Activated CD4-positive, alpha-beta T cell treated with anti-CD3 and anti-CD28 coated beads for 1 hour (primary cell): Measurements from ENCODE around the gene KCNC1.

Source experiments
- DNase-seq: peaks from one replicate; pipeline ENCODE4 v3.0.0-alpha.2; 2020

The KCNC1 gene

GRCh38 chr11:17716807-17717206 lies 17.8 kb upstream of the KCNC1 start:
- DNase-seq, result no peak

GRCh38 chr11:17718015-17718414 lies 16.6 kb upstream of the KCNC1 start:
- no peak for DNase-seq

GRCh38 chr11:17718510-17718962 lies 16.0 kb upstream of the KCNC1 start:
- DNase-seq, result no peak

GRCh38 chr11:17719028-17719937 lies 15.3 kb upstream of the KCNC1 start, which contains the start of gene MYOD1:
Gene MYOD1 (plus strand): TSS chr11:17719571. CDS start chr11:17719783, 212 bp downstream.
- DNase-seq, result no peak

GRCh38 chr11:17719938-17720795 lies 14.4 kb upstream of the KCNC1 start:
- DNase-seq, result no peak

- DNase-seq, result no peak
Measured at GRCh38 chr11:17720796-17721171, 13.8 kb upstream of the KCNC1 start.

- no peak for DNase-seq
Measured at GRCh38 chr11:17721242-17721999, 13.2 kb upstream of the KCNC1 start.

- DNase-seq, result no peak
Measured at GRCh38 chr11:17722000-17722643, 12.5 kb upstream of the KCNC1 start.

- no peak for DNase-seq
Measured at GRCh38 chr11:17724020-17724908, 10.3 kb upstream of the KCNC1 start.

GRCh38 chr11:17725174-17725573 lies 9.4 kb upstream of the KCNC1 start:
- DNase-seq, result no peak

- no peak for DNase-seq
Measured at GRCh38 chr11:17730137-17730536, 4.4 kb upstream of the KCNC1 start.

- DNase-seq, result peak; percentile 16
Measured at GRCh38 chr11:17730608-17731462, 3.7 kb upstream of the KCNC1 start.

GRCh38 chr11:17733261-17733660 lies 1.3 kb upstream of the KCNC1 start:
- no peak for DNase-seq

- no peak for DNase-seq
Measured at GRCh38 chr11:17734986-17735817, 621 bp downstream of the KCNC1 start.

GRCh38 chr11:17735818-17736578 lies 1.4 kb downstream of the KCNC1 start:
- no peak for DNase-seq

GRCh38 chr11:17736579-17736893 lies 2.0 kb downstream of the KCNC1 start:
- no peak for DNase-seq

GRCh38 chr11:17736930-17737817 lies 2.6 kb downstream of the KCNC1 start:
- DNase-seq, result no peak
